H9 (cell line): Measurements from ENCODE around the gene PRSS1. TPM values are rescaled to one million over a fixed set of nuclear protein-coding genes. Genes with fewer than 3 reads are reported as not detected.

Experiments used
- DNase-seq: peaks from one replicate; pipeline ENCODE4 v3.0.0-alpha.2; 2017
- H2AFZ ChIP-seq: one replicate; pipeline ENCODE4 v1.6.1; 2013; ENCODE audit warnings: mild to moderate bottlenecking, low read length, control low read depth, moderate library complexity
- H2AK5ac ChIP-seq: 2 replicates; pipeline ENCODE4 v1.6.1; 2013; ENCODE audit warnings: low read length, control low read depth, mixed read lengths; ENCODE audit not compliant: insufficient read length
- H2BK120ac ChIP-seq: one replicate; pipeline ENCODE4 v1.6.1; 2013; ENCODE audit warnings: low read depth, mild to moderate bottlenecking, low read length, control low read depth, inconsistent platforms; ENCODE audit not compliant: poor library complexity, severe bottlenecking
- H2BK12ac ChIP-seq: 2 replicates; pipeline ENCODE4 v1.6.1; 2013; ENCODE audit warnings: low read length, control low read depth, mixed read lengths, low read depth; ENCODE audit not compliant: insufficient read length
- H2BK15ac ChIP-seq: 2 replicates; pipeline ENCODE4 v1.6.1; 2013; ENCODE audit warnings: low read depth, low read length, control low read depth
- H2BK20ac ChIP-seq: one replicate; pipeline ENCODE4 v1.6.1; 2013; ENCODE audit warnings: low read depth, mild to moderate bottlenecking, low read length, control low read depth, inconsistent platforms; ENCODE audit not compliant: poor library complexity, severe bottlenecking
- H2BK5ac ChIP-seq: 2 replicates; pipeline ENCODE4 v1.6.1; 2013; ENCODE audit warnings: low read length, control low read depth, mixed read lengths; ENCODE audit not compliant: insufficient read length
- H3K14ac ChIP-seq: 2 replicates; pipeline ENCODE4 v1.6.1; 2013; ENCODE audit warnings: low read length, control low read depth; ENCODE audit not compliant: insufficient read depth
- H3K18ac ChIP-seq: 2 replicates; pipeline ENCODE4 v1.6.1; 2013; ENCODE audit warnings: low read depth, mild to moderate bottlenecking, mixed read lengths, low read length, control low read depth; ENCODE audit not compliant: insufficient read length
- H3K23ac ChIP-seq: 2 replicates; pipeline ENCODE4 v1.6.1; 2013; ENCODE audit warnings: low read length, control low read depth, mixed read lengths, low read depth; ENCODE audit not compliant: insufficient read length
- H3K23me2 ChIP-seq: 2 replicates; pipeline ENCODE4 v1.6.1; 2013; ENCODE audit warnings: low read depth, mild to moderate bottlenecking, mixed read lengths, low read length, control low read depth; ENCODE audit not compliant: insufficient read length, poor library complexity, severe bottlenecking
- H3K27ac ChIP-seq: 2 replicates; pipeline ENCODE4 v1.5.1; 2013; ENCODE audit warnings: low read length, control low read depth, mixed read lengths, low read depth; ENCODE audit not compliant: insufficient read length
- H3K27me3 ChIP-seq: 2 replicates; pipeline ENCODE4 v1.6.1; 2013; ENCODE audit warnings: low read length, control low read depth, inconsistent platforms; ENCODE audit not compliant: insufficient read depth
- H3K4ac ChIP-seq: 2 replicates; pipeline ENCODE4 v1.6.1; 2013; ENCODE audit warnings: low read depth, mild to moderate bottlenecking, control low read depth, inconsistent platforms, low read length, moderate library complexity
- H3K4me1 ChIP-seq: 2 replicates; pipeline ENCODE4 v1.6.1; 2013; ENCODE audit warnings: low read length, control low read depth, inconsistent platforms; ENCODE audit not compliant: insufficient read depth
- H3K4me2 ChIP-seq: 2 replicates; pipeline ENCODE4 v1.6.1; 2013; ENCODE audit warnings: low read length, control low read depth, mixed read lengths; ENCODE audit not compliant: insufficient read length, insufficient read depth
- H3K56ac ChIP-seq: 2 replicates; pipeline ENCODE4 v1.6.1; 2013; ENCODE audit warnings: low read depth, mild to moderate bottlenecking, mixed read lengths, low read length, control low read depth; ENCODE audit not compliant: insufficient read length
- H3K79me1 ChIP-seq: 2 replicates; pipeline ENCODE4 v1.6.1; 2013; ENCODE audit warnings: low read depth, mild to moderate bottlenecking, moderate library complexity, low read length, control low read depth, inconsistent platforms; ENCODE audit not compliant: insufficient read depth, poor library complexity, severe bottlenecking
- H3K79me2 ChIP-seq: 2 replicates; pipeline ENCODE4 v1.6.1; 2013; ENCODE audit warnings: low read length, control low read depth, inconsistent platforms; ENCODE audit not compliant: insufficient read depth
- H3K9ac ChIP-seq: 2 replicates; pipeline ENCODE4 v1.6.1; 2013; ENCODE audit warnings: low read length, control low read depth, mixed read lengths; ENCODE audit not compliant: insufficient read length; ENCODE audit errors: extremely low read depth
- H3K9me3 ChIP-seq: one replicate; pipeline ENCODE4 v1.6.1; 2013; ENCODE audit warnings: low read depth, low read length, inconsistent platforms; ENCODE audit not compliant: control insufficient read depth
- H3T11ph ChIP-seq: one replicate; pipeline ENCODE4 v1.6.1; 2013; ENCODE audit warnings: mild to moderate bottlenecking, low read length, control low read depth, inconsistent platforms
- H4K20me1 ChIP-seq: one replicate; pipeline ENCODE4 v1.6.1; 2013; ENCODE audit not compliant: control insufficient read depth, insufficient read length, insufficient read depth
- H4K5ac ChIP-seq: 2 replicates; pipeline ENCODE4 v1.6.1; 2013; ENCODE audit warnings: low read depth, mild to moderate bottlenecking, mixed read lengths, low read length, control low read depth; ENCODE audit not compliant: insufficient read length
- H4K8ac ChIP-seq: replicated peaks from 2 replicates; pipeline ENCODE4 v1.6.1; 2013; ENCODE audit warnings: low read length, control low read depth, mixed read lengths, low read depth; ENCODE audit not compliant: insufficient read length
- H4K91ac ChIP-seq: 2 replicates; pipeline ENCODE4 v1.6.1; 2013; ENCODE audit warnings: low read depth, mild to moderate bottlenecking, moderate library complexity, mixed read lengths, low read length, control low read depth; ENCODE audit not compliant: insufficient read length
- H3K27ac Mint-ChIP-seq, 3 experiments: 2 replicates in 2 of 3; 3 replicates in 1 of 3; pipeline ENCODE4 v1.8.0; 2020 to 2021; ENCODE audit warnings: mixed read lengths in 3 of 3, mild to moderate bottlenecking in 1 of 3, moderate library complexity in 1 of 3
- H3K27me3 Mint-ChIP-seq: 2 replicates; pipeline ENCODE4 v1.8.0; 2021; ENCODE audit warnings: low read depth, mild to moderate bottlenecking, moderate library complexity, mixed read lengths
- H3K36me3 Mint-ChIP-seq, 3 experiments: 2 replicates in 2 of 3; 3 replicates in 1 of 3; pipeline ENCODE4 v1.8.0; 2020 to 2021; ENCODE audit warnings: low read depth in 3 of 3, mixed read lengths in 3 of 3; ENCODE audit not compliant: insufficient read depth in 1 of 3
- H3K4me1 Mint-ChIP-seq, 2 experiments: 2 replicates each; pipeline ENCODE4 v1.8.0; 2020; ENCODE audit warnings: mixed read lengths in 2 of 2
- H3K4me3 Mint-ChIP-seq, 2 experiments: 2 replicates in 1 of 2; 3 replicates in 1 of 2; pipeline ENCODE4 v1.8.0; 2020 to 2021; ENCODE audit warnings: mild to moderate bottlenecking in 2 of 2, mixed read lengths in 2 of 2, moderate library complexity in 1 of 2
- H3K9me3 Mint-ChIP-seq, 2 experiments: 2 replicates in 1 of 2; 3 replicates in 1 of 2; pipeline ENCODE4 v1.8.0; 2020; ENCODE audit warnings: mild to moderate bottlenecking in 2 of 2, mixed read lengths in 2 of 2, moderate library complexity in 1 of 2
- CTCF ChIP-seq: fragments of 200-600 bp; sonication (generic); conservative IDR thresholded peaks from 3 replicates; pipeline ENCODE4 v1.8.0; 2021; ENCODE audit warnings: antibody characterized with exemption, mild to moderate bottlenecking
- WGBS: extraction: QIAGEN DNeasy Blood & Tissue Kit; methylation state at CpG from one replicate; pipeline ENCODE4 v1.1.7; 2013; ENCODE audit warnings: missing lambda C conversion rate, low lambda C conversion rate, mixed read lengths; ENCODE audit not compliant: insufficient read length; ENCODE audit errors: extremely low coverage; 5-methylcytosine and 5-hydroxymethylcytosine counted together
- total RNA-seq: library from RNA; stranded (reverse); gene quantifications from 2 replicates; pipeline ENCODE4 v1.2.1, GENCODE V29; 2021

PRSS1 gene
- total RNA-seq, 1 experiment from 2014 or later, result not detected

GRCh38 chr7:142773230-142773629, 24.0 kb downstream of the PRSS1 start:
- no peak for TF ChIP-seq CTCF
- peaks cover 12% of the 10 kb centered on the region for H3K27me3 Mint-ChIP-seq
- H3K27ac Mint-ChIP-seq, result no peak overlapping the region

More at GRCh38 chr7:142773230-142773629, 24.0 kb downstream of the PRSS1 start:
- Histone ChIP-seq H2BK20ac (no peak overlapping the region), H3K27me3 (no peaks in the 10 kb centered on the region), H3K18ac (no peak overlapping the region), H3K14ac (no peak overlapping the region), H3K9ac (no peak overlapping the region), H3K56ac (no peak overlapping the region), H3T11ph (no peak overlapping the region), H4K5ac (no peak overlapping the region), H4K20me1 (no peaks in the 10 kb centered on the region), H3K27ac (no peak overlapping the region), H4K8ac (no peak overlapping the region), H3K79me2 (no peaks in the 10 kb centered on the region), H3K23ac (no peak overlapping the region), H3K4me2 (no peak overlapping the region), H2BK12ac (no peak overlapping the region), H4K91ac (no peak overlapping the region), H2BK120ac (no peak overlapping the region), H3K4ac (no peak overlapping the region), H3K9me3 (no peaks in the 10 kb centered on the region), H2BK15ac (no peak overlapping the region), H2AK5ac (no peak overlapping the region), H2AFZ (no peak overlapping the region), H2BK5ac (no peak overlapping the region), H3K4me1 (no peaks in the 10 kb centered on the region), H3K79me1 (no peaks in the 10 kb centered on the region), H3K23me2 (no peaks in the 10 kb centered on the region)
- Mint-ChIP-seq H3K4me1 (peaks cover 3 to 5% of the 10 kb centered on the region in 2 experiments; a peak in 3 of 4 replicates), H3K4me3 (no peak overlapping the region), H3K9me3 (no peaks in the 10 kb centered on the region), H3K36me3 (no peaks in the 10 kb centered on the region)
- no peak for DNase-seq
- no CpG with 5 or more reads among the region's 12 CpGs for WGBS
